ENCODE data around the gene SMIM23.

GRCh38 chr5:171773106-171773505, 12.5 kb upstream of the SMIM23 start:
- TF ChIP-seq, protein P1, sequence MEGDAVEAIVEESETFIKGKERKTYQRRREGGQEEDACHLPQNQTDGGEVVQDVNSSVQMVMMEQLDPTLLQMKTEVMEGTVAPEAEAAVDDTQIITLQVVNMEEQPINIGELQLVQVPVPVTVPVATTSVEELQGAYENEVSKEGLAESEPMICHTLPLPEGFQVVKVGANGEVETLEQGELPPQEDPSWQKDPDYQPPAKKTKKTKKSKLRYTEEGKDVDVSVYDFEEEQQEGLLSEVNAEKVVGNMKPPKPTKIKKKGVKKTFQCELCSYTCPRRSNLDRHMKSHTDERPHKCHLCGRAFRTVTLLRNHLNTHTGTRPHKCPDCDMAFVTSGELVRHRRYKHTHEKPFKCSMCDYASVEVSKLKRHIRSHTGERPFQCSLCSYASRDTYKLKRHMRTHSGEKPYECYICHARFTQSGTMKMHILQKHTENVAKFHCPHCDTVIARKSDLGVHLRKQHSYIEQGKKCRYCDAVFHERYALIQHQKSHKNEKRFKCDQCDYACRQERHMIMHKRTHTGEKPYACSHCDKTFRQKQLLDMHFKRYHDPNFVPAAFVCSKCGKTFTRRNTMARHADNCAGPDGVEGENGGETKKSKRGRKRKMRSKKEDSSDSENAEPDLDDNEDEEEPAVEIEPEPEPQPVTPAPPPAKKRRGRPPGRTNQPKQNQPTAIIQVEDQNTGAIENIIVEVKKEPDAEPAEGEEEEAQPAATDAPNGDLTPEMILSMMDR (IDR thresholded peaks at IDR 0.05), result no peak
- TF ChIP-seq POLR2A (IDR thresholded peaks at IDR 0.05) (no peak), POLR2AphosphoS5 (IDR thresholded peaks at IDR 0.05) (no peak)

Measured in breast epithelium (tissue), 3 donors.